ENCODE results near the gene EMX2.

The EMX2 gene

DNA sequence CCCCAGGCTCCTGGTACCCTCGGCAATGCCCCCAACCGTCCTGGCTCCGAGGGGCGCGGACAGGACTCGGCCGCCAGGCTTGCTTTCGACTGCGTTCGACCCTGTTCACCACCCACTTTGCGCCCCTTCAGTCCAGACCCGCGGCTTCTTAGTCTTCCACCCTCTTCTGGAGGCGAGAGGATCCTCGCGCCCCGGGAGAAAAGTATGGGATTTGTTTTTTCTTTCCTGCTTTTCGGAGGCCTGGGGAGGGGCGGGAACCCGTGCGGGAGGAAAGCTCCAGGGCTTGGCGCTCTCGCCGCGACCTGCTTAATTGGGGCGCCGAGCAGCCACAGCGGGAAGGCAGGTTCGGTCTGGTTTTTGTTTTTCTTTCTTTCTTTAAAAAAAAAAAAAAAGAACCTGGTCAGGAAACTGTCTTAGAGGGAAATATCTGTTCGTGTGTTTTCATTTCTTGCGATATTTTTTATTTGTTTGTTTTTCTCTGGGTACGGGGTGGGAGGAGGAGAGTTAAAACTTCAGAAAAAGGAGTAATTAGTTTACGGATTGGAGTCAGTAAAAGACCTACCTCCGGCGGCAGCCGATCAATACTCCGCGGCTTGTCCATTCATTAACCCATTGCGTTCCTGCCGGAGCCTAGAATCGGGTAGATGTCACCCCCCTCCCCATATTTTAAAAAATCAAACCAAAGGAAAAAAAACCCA, 1.6 kb downstream of the EMX2 start:
- Histone ChIP-seq H3K36me3 (ENCODE audit: control insufficient read depth, insufficient read depth, low read length) (no peaks in the 10 kb centered on the region), H3K4me3 (replicated peaks; ENCODE audit: low read depth, low read length) (no peak overlapping the region), H3K27me3 (replicated peaks; ENCODE audit: control insufficient read depth, insufficient read depth, low read length) (peaks cover 3% of the 10 kb centered on the region)
- TF ChIP-seq, protein P1, sequence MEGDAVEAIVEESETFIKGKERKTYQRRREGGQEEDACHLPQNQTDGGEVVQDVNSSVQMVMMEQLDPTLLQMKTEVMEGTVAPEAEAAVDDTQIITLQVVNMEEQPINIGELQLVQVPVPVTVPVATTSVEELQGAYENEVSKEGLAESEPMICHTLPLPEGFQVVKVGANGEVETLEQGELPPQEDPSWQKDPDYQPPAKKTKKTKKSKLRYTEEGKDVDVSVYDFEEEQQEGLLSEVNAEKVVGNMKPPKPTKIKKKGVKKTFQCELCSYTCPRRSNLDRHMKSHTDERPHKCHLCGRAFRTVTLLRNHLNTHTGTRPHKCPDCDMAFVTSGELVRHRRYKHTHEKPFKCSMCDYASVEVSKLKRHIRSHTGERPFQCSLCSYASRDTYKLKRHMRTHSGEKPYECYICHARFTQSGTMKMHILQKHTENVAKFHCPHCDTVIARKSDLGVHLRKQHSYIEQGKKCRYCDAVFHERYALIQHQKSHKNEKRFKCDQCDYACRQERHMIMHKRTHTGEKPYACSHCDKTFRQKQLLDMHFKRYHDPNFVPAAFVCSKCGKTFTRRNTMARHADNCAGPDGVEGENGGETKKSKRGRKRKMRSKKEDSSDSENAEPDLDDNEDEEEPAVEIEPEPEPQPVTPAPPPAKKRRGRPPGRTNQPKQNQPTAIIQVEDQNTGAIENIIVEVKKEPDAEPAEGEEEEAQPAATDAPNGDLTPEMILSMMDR (IDR thresholded peaks at IDR 0.05; ENCODE audit: insufficient read depth, low read length, poor library complexity, severe bottlenecking), result no peak
- no peak for DNase-seq (ENCODE audit: extremely low read depth, insufficient read length)

DNA sequence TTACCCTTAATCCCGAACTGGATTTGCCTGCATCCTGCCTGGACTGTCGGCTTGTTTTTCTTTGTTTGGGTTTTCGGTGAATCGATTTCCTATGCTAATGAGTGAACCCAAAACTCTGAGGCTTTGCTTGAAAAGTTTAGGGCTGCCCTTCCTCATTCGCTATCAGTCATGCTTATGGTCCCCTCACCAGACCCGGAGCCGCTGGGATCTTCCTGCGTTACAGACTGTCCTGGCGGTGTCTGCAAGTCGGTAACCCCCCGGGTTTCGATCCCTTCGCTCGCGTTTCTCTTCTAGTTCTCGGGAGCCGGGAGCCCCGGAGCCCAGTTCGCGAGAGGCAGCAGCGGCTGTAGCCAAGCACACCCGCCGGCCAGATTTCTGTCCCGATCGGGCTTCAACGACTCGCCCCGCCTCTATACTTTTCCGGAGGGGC, 2.2 kb downstream of the EMX2 start:
- no peak for DNase-seq (ENCODE audit: extremely low read depth, insufficient read length)
- TF ChIP-seq, protein P1 (IDR thresholded peaks at IDR 0.05; ENCODE audit: insufficient read depth, low read length, poor library complexity, severe bottlenecking), result no peak
- peaks cover 3% of the 10 kb centered on the region for H3K27me3 ChIP-seq (replicated peaks; ENCODE audit: control insufficient read depth, insufficient read depth, low read length)
- no peaks in the 10 kb centered on the region for H3K36me3 ChIP-seq (ENCODE audit: control insufficient read depth, insufficient read depth, low read length)
- H3K4me3 ChIP-seq (replicated peaks; ENCODE audit: low read depth, low read length), result no peak overlapping the region

DNA sequence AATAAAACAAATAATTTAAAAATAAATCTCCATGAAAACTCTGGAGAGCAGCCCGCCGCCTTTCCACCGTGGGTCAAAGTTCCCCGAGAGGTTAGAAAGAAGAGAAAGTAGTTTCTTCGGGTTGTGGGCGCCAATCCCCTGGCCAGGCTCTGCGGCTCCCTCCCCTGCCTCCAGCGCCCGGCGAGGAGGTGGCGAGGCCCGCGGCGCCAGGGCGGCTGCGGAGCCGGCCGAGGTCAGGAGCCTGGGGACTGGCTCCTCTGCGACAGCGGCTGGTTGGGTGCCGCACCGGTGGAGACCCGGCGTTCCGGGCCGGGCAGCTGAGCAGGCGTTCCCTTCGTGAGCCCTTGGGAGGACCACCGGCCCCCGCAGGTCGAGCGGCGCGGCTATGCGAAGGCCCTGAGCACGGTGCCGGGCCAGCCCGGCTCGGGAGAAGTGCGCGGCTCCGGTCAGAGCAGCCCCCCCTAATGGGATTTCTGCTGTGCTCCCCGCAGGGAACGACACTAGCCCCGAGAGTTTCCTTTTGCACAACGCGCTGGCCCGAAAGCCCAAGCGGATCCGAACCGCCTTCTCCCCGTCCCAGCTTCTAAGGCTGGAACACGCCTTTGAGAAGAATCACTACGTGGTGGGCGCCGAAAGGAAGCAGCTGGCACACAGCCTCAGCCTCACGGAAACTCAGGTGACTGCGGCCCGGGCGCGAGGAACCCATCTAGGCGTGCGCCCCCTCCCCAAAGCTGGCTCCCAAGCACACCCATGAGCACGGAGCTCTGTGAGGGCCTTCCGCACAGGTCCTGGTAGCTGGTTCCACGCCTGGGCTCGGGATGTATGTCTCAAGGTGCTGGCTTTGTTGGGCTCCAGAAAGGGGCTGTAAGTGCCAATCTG, 2.8 kb downstream of the EMX2 start:
- no peak for DNase-seq (ENCODE audit: extremely low read depth, insufficient read length)
- H3K4me3 ChIP-seq (replicated peaks; ENCODE audit: low read depth, low read length), result no peak overlapping the region
- TF ChIP-seq, protein P1 (IDR thresholded peaks at IDR 0.05; ENCODE audit: insufficient read depth, low read length, poor library complexity, severe bottlenecking), result no peak
- H3K27me3 ChIP-seq (replicated peaks; ENCODE audit: control insufficient read depth, insufficient read depth, low read length), result peaks cover 3% of the 10 kb centered on the region
- H3K36me3 ChIP-seq (ENCODE audit: control insufficient read depth, insufficient read depth, low read length), result no peaks in the 10 kb centered on the region

DNA sequence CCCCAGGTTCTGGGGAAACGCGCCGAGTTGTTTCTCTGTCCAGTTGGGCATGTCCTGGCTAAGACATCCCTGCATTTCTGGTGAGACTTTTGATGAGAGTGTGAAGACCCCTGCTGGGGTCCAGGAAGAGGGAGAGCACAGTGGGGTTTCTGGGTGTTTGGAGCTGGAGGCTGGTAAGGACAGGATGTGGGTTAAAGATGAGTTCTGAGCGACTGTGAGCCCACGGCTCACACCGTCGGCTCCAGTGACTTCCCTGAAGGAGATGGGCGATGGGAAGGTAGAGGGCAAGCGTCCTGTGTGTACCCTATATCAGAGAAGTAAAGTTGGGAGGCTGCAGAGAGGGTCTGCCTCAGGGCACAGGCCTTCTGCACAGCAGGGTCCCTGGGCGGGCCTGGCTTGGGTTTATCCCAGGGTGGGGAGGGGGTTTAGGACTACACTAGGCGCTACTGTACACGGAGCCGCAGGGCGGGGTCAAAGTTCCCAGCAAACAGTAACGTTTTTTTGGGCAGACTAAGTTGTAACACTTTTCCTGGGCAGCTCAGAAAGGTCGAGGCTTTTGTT, 3.6 kb downstream of the EMX2 start:
- no peak for DNase-seq (ENCODE audit: extremely low read depth, insufficient read length)
- H3K36me3 ChIP-seq (ENCODE audit: control insufficient read depth, insufficient read depth, low read length), result no peaks in the 10 kb centered on the region
- H3K4me3 ChIP-seq (replicated peaks; ENCODE audit: low read depth, low read length), result no peak overlapping the region
- H3K27me3 ChIP-seq (replicated peaks; ENCODE audit: control insufficient read depth, insufficient read depth, low read length), result peaks cover 3% of the 10 kb centered on the region
- TF ChIP-seq, protein P1 (IDR thresholded peaks at IDR 0.05; ENCODE audit: insufficient read depth, low read length, poor library complexity, severe bottlenecking), result no peak

DNA sequence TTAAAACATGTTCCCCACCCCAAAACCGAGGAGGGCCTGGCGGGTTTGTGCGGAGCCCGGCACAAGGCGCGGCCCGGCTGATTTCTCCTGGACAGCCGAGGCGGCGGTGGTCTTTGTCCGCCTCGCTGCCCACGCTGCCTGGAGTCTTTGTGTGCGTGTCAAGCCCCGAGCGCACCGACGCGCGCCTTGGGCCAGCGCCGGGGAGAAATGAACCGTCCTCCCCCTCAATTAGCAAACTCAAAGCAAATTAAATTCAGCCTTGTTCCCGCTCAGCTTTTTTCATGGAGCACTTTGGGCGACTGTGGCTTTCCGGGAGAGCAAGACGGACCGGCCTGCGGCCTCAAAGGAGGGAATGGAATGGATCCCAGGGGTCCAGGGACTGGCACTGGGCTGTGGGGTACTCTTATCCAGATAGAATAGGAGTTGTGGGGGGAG, 4.1 kb downstream of the EMX2 start:
- no peaks in the 10 kb centered on the region for H3K36me3 ChIP-seq (ENCODE audit: control insufficient read depth, insufficient read depth, low read length)
- DNase-seq (ENCODE audit: extremely low read depth, insufficient read length), result no peak
- TF ChIP-seq, protein P1 (IDR thresholded peaks at IDR 0.05; ENCODE audit: insufficient read depth, low read length, poor library complexity, severe bottlenecking), result no peak
- H3K27me3 ChIP-seq (replicated peaks; ENCODE audit: control insufficient read depth, insufficient read depth, low read length), result peaks cover 3% of the 10 kb centered on the region
- no peak overlapping the region for H3K4me3 ChIP-seq (replicated peaks; ENCODE audit: low read depth, low read length)

Measured in GM06990 (cell line).